HEK293 (cell line): ENCODE results near the gene VTA1.

Experiments used
- CTCF ChIP-seq: fragments of 450-650 bp; formaldehyde crosslinking; IDR thresholded peaks from 2 replicates; pipeline ENCODE4 v1.5.1; 2016; ENCODE audit warnings: missing biosample characterization, missing genetic modification characterization
- KLF8 ChIP-seq: fragments of 450-650 bp; formaldehyde crosslinking; IDR thresholded peaks from 2 replicates; pipeline ENCODE4 v1.5.1; 2016; ENCODE audit warnings: missing biosample characterization, missing genetic modification characterization
- PRDM4 ChIP-seq: fragments of 450-650 bp; formaldehyde crosslinking; IDR thresholded peaks from 2 replicates; pipeline ENCODE4 v1.5.1; 2017; ENCODE audit warnings: missing biosample characterization, missing genetic modification characterization
- YY1 ChIP-seq: fragments of 450-650 bp; formaldehyde crosslinking; IDR thresholded peaks from 2 replicates; pipeline ENCODE4 v1.5.1; 2018; ENCODE audit warnings: missing biosample characterization, missing genetic modification characterization
- ZNF26 ChIP-seq: fragments of 450-650 bp; formaldehyde crosslinking; IDR thresholded peaks from 2 replicates; pipeline ENCODE4 v1.5.1; 2016; ENCODE audit warnings: missing biosample characterization, missing genetic modification characterization
- ZNF274 ChIP-seq, 2 experiments: fragments of 200-500 bp in 1 of 2; fragments of 450-650 bp in 1 of 2; sonication (Bioruptor generic) in 1 of 2; formaldehyde crosslinking in 1 of 2; IDR thresholded peaks; 2 replicates each; pipeline versions ENCODE4 v1.5.1 to v1.6.1; 2014 to 2016; ENCODE audit warnings: borderline replicate concordance in 1 of 2, inconsistent platforms in 1 of 2, low read length in 1 of 2, missing biosample characterization in 1 of 2, missing genetic modification characterization in 1 of 2
- ZNF280D ChIP-seq: fragments of 450-650 bp; formaldehyde crosslinking; IDR thresholded peaks from 2 replicates; pipeline ENCODE4 v1.5.1; 2016; ENCODE audit warnings: missing biosample characterization, missing genetic modification characterization
- ZNF311 ChIP-seq: fragments of 450-650 bp; formaldehyde crosslinking; IDR thresholded peaks from 2 replicates; pipeline ENCODE4 v1.5.1; 2017; ENCODE audit warnings: missing biosample characterization, missing genetic modification characterization, borderline replicate concordance
- ZNF792 ChIP-seq: fragments of 450-650 bp; formaldehyde crosslinking; IDR thresholded peaks from 2 replicates; pipeline ENCODE4 v1.5.1; 2016; ENCODE audit warnings: missing biosample characterization, missing genetic modification characterization

- TF ChIP-seq KLF8 (no peak), CTCF (tag by site-specific recombination) (no peak), ZNF311 (tag by site-specific recombination) (no peak), PRDM4 (tag by site-specific recombination) (no peak), YY1 (no peak), ZNF280D (no peak), ZNF274 (IDR thresholded peaks at IDR 0.05; ENCODE audit: low read length) (no peak), ZNF274 (tag by site-specific recombination; IDR thresholded peaks at IDR 0.05; ENCODE audit: borderline replicate concordance) (no peak), ZNF26 (no peak), ZNF792 (tag by site-specific recombination) (no peak)
These were observed 8.0 kb downstream of the VTA1 start for GRCh38 chr6:142155091-142155490.
